ENCODE results near the gene CEP104. TPM values are rescaled to one million over a fixed set of nuclear protein-coding genes. Genes with fewer than 3 reads are reported as not detected.

CEP104 gene
- total and polyA plus RNA-seq, 2 experiments from 2014 or later: 20.5 to 32.2 TPM

DNA sequence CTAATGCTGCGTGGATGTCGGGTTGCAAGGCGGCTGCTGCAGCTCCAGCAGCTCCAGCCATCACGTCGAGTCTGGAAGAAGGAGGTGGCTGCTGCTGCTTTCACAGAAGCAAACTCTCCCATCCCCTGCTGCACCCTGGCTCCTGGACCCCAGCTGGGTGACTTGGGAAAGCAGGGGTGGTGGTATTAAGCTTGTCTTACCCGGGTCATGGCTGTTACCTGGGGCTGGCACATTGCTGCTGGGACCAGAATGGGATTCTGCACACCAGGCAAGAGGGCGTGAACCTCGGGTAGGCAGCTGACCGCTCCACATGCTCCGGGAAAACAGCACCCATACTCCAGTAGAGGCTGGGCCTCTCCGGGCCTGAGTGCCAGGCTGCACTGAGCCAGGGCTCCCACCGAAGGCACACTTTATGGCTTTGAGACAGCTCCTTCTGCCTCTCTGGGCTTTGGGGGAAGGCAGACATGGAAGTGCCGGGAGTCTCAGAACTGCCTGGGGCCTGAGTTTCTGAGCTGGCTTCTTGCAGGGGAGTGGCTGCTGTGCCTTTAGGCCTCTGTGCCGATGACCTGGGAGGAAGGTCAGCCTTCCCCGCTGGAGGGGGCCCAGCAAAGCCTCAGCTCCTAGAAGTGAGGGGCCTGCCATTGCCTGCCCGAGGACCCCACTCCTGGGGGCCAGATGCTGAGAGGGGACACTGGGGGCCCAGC is 83.3 kb downstream of the CEP104 start:
- no peaks in the 10 kb centered on the region for H3K36me3 Mint-ChIP-seq (ENCODE audit: low read depth)
- ATAC-seq (no peak), DNase-seq (ENCODE audit: low spot score) (no peak)
- H3K79me2 ChIP-seq (replicated peaks; ENCODE audit: insufficient read depth): no peaks in the 10 kb centered on the region
- no peak overlapping the region for H3K27ac Mint-ChIP-seq
- H3K36me3 ChIP-seq (ENCODE audit: insufficient read depth): no peaks in the 10 kb centered on the region
- no peak overlapping the region for H2AFZ ChIP-seq
- H3K4me3 Mint-ChIP-seq: peak overlapping the region; percentile 61; the same call in 2 of the 3 replicates
- H3K4me1 Mint-ChIP-seq: peaks cover 19% of the 10 kb centered on the region
- H3K27me3 Mint-ChIP-seq (ENCODE audit: insufficient read depth, low read depth, poor library complexity): peaks cover 14% of the 10 kb centered on the region
- peaks cover 13% of the 10 kb centered on the region; the same call in 1 of the 2 replicates for H3K4me1 ChIP-seq (ENCODE audit: insufficient read depth)
- no peak overlapping the region for H3K27ac ChIP-seq (ENCODE audit: low read depth)
- H3K4me2 ChIP-seq: peak overlapping the region; percentile 90; the same call in 1 of the 2 replicates
- TF ChIP-seq, protein P1, sequence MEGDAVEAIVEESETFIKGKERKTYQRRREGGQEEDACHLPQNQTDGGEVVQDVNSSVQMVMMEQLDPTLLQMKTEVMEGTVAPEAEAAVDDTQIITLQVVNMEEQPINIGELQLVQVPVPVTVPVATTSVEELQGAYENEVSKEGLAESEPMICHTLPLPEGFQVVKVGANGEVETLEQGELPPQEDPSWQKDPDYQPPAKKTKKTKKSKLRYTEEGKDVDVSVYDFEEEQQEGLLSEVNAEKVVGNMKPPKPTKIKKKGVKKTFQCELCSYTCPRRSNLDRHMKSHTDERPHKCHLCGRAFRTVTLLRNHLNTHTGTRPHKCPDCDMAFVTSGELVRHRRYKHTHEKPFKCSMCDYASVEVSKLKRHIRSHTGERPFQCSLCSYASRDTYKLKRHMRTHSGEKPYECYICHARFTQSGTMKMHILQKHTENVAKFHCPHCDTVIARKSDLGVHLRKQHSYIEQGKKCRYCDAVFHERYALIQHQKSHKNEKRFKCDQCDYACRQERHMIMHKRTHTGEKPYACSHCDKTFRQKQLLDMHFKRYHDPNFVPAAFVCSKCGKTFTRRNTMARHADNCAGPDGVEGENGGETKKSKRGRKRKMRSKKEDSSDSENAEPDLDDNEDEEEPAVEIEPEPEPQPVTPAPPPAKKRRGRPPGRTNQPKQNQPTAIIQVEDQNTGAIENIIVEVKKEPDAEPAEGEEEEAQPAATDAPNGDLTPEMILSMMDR (conservative IDR thresholded peaks at IDR 0.05; ENCODE audit: low read depth in 2 of 2): no peak
- no peak for TF ChIP-seq NANOG (IDR thresholded peaks at IDR 0.05; ENCODE audit: borderline replicate concordance)
- no peak for TF ChIP-seq JUNB (IDR thresholded peaks at IDR 0.05; ENCODE audit: unreplicated experiment)
- TF ChIP-seq POLR2AphosphoS5 (IDR thresholded peaks at IDR 0.05; ENCODE audit: low read depth): no peak
- no peak for TF ChIP-seq CREB1 (CRISPR knock-in tag; IDR thresholded peaks at IDR 0.05; ENCODE audit: low read depth)
- no peaks in the 10 kb centered on the region for H3K9me3 Mint-ChIP-seq
- H3K9me2 ChIP-seq (ENCODE audit: insufficient read depth): no peaks in the 10 kb centered on the region
- H3K4me3 ChIP-seq: peak overlapping the region; percentile 64; the same call in 1 of the 2 replicates
- H4K20me1 ChIP-seq (replicated peaks; ENCODE audit: insufficient read depth): no peaks in the 10 kb centered on the region; the same call in 1 of the 2 replicates
- peaks cover 6% of the 10 kb centered on the region; the same call in 1 of the 2 replicates for H3F3A ChIP-seq (replicated peaks; ENCODE audit: low read depth)
- H3K27me3 ChIP-seq (ENCODE audit: insufficient read depth): no peaks in the 10 kb centered on the region

DNA sequence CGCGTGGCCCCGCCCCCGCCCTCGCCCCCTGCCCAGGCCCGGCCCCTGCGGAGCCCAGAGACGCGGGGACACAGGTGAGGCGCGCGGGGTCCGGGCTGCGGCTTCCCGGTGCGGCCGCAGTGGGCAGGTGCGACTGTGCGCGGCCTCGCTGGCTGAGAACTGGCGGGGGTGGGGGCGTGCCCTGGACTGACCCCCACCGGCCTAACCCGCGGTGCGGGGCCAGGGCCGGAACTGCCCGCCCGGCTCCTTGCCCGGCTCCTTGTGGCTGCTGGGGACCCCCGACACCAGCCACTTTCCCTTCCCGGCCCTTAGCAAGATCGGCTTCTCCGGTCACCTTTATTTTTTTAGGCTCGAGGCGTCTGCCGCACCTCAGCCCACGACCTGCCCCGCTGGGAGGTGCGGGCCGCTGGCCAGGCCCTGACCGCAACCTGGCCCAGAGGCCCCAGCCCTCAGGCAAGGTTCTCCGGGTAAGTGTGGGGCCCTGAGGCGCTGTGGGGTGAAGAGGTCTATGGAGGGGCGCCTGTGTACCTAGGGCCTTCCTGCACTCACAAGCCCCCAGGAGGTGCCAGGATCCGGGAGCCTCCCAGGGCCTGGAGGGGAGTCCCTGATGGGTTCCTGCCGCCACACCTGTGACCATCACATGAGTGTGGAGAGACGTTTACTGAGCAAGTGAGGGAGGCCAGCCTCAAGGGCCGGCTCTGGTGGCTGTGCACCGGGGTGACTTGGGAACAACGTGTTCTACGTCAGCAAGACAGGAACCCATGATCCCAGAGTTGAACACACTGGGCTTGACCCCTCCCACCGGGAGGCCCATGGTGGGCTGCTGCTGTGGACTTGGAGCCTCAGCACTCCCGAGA is 84.1 kb downstream of the CEP104 start, which contains the start of gene SMIM1:
Gene SMIM1, plus strand, starts transcription at position 35 of the 857 bp plus-strand sequence. CDS start 2,625 bp downstream, outside the sequence.
- H3K36me3 Mint-ChIP-seq (ENCODE audit: low read depth): no peaks in the 10 kb centered on the region
- peak within 1 kb of the TSS; percentile 90 for H3K4me2 ChIP-seq
- peaks cover 13% of the 10 kb centered on the region; the same call in 1 of the 2 replicates for H3K4me1 ChIP-seq (ENCODE audit: insufficient read depth)
- H3K27me3 Mint-ChIP-seq (ENCODE audit: insufficient read depth, low read depth, poor library complexity): peaks cover 9% of the 10 kb centered on the region
- peaks cover 19% of the 10 kb centered on the region for H3K4me1 Mint-ChIP-seq
- peak within 1 kb of the TSS; percentile 87 for H2AFZ ChIP-seq
- no peaks in the 10 kb centered on the region for H4K20me1 ChIP-seq (replicated peaks; ENCODE audit: insufficient read depth)
- ATAC-seq (peak; percentile 2), DNase-seq (ENCODE audit: low spot score) (no peak)
- H3K79me2 ChIP-seq (replicated peaks; ENCODE audit: insufficient read depth): no peaks in the 10 kb centered on the region
- H3K9me3 Mint-ChIP-seq: no peaks in the 10 kb centered on the region; the same call in 2 of the 3 replicates
- H3K27ac ChIP-seq (ENCODE audit: low read depth): no peak within 1 kb of the TSS
- no peaks in the 10 kb centered on the region for H3K36me3 ChIP-seq (ENCODE audit: insufficient read depth)
- H3K4me3 Mint-ChIP-seq: peak within 1 kb of the TSS; percentile 69
- H3K4me3 ChIP-seq: peak within 1 kb of the TSS; percentile 64
- peaks cover 6% of the 10 kb centered on the region; the same call in 1 of the 2 replicates for H3F3A ChIP-seq (replicated peaks; ENCODE audit: low read depth)
- H3K27ac Mint-ChIP-seq: no peak within 1 kb of the TSS
- TF ChIP-seq POLR2AphosphoS5 (IDR thresholded peaks at IDR 0.05; ENCODE audit: low read depth) (peak; percentile 52), ETS1 (IDR thresholded peaks at IDR 0.05) (no peak)
- H3K27me3 ChIP-seq (ENCODE audit: insufficient read depth): no peaks in the 10 kb centered on the region
- no peaks in the 10 kb centered on the region for H3K9me2 ChIP-seq (ENCODE audit: insufficient read depth)

Data from GM23338 (cell line).